ENCODE data around the gene PPL. TPM values are rescaled to one million over a fixed set of nuclear protein-coding genes. Genes with fewer than 3 reads are reported as not detected.
A peak's percentile ranks its signal among the peaks of the same experiment; 100 is the strongest.

The PPL gene
- total RNA-seq, 1 experiment from 2014 or later: 28.5 TPM

- no peak for TF ChIP-seq ZNF263 (CRISPR knock-in tag; IDR thresholded peaks at IDR 0.05; ENCODE audit: low read depth)
- TF ChIP-seq, protein P1, sequence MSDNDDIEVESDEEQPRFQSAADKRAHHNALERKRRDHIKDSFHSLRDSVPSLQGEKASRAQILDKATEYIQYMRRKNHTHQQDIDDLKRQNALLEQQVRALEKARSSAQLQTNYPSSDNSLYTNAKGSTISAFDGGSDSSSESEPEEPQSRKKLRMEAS (CRISPR knock-in tag; IDR thresholded peaks at IDR 0.05): no peak
- no peak for TF ChIP-seq ZNF416 (CRISPR knock-in tag; IDR thresholded peaks at IDR 0.05)
- no peak for TF ChIP-seq STAT6 (CRISPR knock-in tag; conservative IDR thresholded peaks at IDR 0.05; ENCODE audit: low read depth)
- TF ChIP-seq GABPB1 (CRISPR knock-in tag; IDR thresholded peaks at IDR 0.05): no peak
- TF ChIP-seq ATF1 (CRISPR knock-in tag; IDR thresholded peaks at IDR 0.05): no peak
- TF ChIP-seq IRF2 (CRISPR knock-in tag; IDR thresholded peaks at IDR 0.05; ENCODE audit: borderline replicate concordance, low read depth): no peak
- TF ChIP-seq E2F1 (CRISPR knock-in tag; IDR thresholded peaks at IDR 0.05): no peak
- no peak for TF ChIP-seq CREM (CRISPR knock-in tag; IDR thresholded peaks at IDR 0.05)
- TF ChIP-seq OVOL2 (CRISPR knock-in tag; IDR thresholded peaks at IDR 0.05; ENCODE audit: borderline replicate concordance): no peak
Observed at GRCh38 chr16:4914528-4915225, 22.3 kb downstream of the PPL start (continued).

GRCh38 chr16:4913774-4914525 is 23.0 kb downstream of the PPL start:
- POLR2A ChIA-PET: no interaction called here
- no peak for DNase-seq (ENCODE audit: low spot score)
- CTCF ChIA-PET: interaction anchor here (1.3 to 2.1 kb wide), 4 partner anchors 17 to 44 kb away, joined by 3 to 6 read pairs (median 4); partner anchors contain the start of gene SEC14L5
- Mint-ChIP-seq H3K27me3 (ENCODE audit: low read depth) (no peaks in the 10 kb centered on the region), H3K4me1 (peaks cover 11% of the 10 kb centered on the region), H3K36me3 (no peaks in the 10 kb centered on the region), H3K9me3 (no peaks in the 10 kb centered on the region), H3K27ac (peak overlapping the region; percentile 32; the same call in 1 of the 2 replicates), H3K4me3 (no peak overlapping the region)
- no peak for ATAC-seq
- TF ChIP-seq, protein P2, sequence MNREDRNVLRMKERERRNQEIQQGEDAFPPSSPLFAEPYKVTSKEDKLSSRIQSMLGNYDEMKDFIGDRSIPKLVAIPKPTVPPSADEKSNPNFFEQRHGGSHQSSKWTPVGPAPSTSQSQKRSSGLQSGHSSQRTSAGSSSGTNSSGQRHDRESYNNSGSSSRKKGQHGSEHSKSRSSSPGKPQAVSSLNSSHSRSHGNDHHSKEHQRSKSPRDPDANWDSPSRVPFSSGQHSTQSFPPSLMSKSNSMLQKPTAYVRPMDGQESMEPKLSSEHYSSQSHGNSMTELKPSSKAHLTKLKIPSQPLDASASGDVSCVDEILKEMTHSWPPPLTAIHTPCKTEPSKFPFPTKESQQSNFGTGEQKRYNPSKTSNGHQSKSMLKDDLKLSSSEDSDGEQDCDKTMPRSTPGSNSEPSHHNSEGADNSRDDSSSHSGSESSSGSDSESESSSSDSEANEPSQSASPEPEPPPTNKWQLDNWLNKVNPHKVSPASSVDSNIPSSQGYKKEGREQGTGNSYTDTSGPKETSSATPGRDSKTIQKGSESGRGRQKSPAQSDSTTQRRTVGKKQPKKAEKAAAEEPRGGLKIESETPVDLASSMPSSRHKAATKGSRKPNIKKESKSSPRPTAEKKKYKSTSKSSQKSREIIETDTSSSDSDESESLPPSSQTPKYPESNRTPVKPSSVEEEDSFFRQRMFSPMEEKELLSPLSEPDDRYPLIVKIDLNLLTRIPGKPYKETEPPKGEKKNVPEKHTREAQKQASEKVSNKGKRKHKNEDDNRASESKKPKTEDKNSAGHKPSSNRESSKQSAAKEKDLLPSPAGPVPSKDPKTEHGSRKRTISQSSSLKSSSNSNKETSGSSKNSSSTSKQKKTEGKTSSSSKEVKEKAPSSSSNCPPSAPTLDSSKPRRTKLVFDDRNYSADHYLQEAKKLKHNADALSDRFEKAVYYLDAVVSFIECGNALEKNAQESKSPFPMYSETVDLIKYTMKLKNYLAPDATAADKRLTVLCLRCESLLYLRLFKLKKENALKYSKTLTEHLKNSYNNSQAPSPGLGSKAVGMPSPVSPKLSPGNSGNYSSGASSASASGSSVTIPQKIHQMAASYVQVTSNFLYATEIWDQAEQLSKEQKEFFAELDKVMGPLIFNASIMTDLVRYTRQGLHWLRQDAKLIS (CRISPR knock-in tag; IDR thresholded peaks at IDR 0.05; ENCODE audit: borderline replicate concordance): no peak
- TF ChIP-seq GTF2I (CRISPR knock-in tag; conservative IDR thresholded peaks at IDR 0.05) (no peak), ZBTB43 (CRISPR knock-in tag; IDR thresholded peaks at IDR 0.05) (no peak), RELA (CRISPR knock-in tag; IDR thresholded peaks at IDR 0.05; ENCODE audit: borderline replicate concordance) (no peak), ESRRA (CRISPR knock-in tag; IDR thresholded peaks at IDR 0.05; ENCODE audit: borderline replicate concordance) (no peak), SOX15 (CRISPR knock-in tag; IDR thresholded peaks at IDR 0.05) (no peak), TEAD4 (CRISPR knock-in tag; IDR thresholded peaks at IDR 0.05) (no peak), EMX1 (CRISPR knock-in tag; IDR thresholded peaks at IDR 0.05) (no peak)
- TF ChIP-seq, protein P3, sequence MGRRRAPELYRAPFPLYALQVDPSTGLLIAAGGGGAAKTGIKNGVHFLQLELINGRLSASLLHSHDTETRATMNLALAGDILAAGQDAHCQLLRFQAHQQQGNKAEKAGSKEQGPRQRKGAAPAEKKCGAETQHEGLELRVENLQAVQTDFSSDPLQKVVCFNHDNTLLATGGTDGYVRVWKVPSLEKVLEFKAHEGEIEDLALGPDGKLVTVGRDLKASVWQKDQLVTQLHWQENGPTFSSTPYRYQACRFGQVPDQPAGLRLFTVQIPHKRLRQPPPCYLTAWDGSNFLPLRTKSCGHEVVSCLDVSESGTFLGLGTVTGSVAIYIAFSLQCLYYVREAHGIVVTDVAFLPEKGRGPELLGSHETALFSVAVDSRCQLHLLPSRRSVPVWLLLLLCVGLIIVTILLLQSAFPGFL (CRISPR knock-in tag; IDR thresholded peaks at IDR 0.05; ENCODE audit: borderline replicate concordance): no peak
- TF ChIP-seq, protein P4, sequence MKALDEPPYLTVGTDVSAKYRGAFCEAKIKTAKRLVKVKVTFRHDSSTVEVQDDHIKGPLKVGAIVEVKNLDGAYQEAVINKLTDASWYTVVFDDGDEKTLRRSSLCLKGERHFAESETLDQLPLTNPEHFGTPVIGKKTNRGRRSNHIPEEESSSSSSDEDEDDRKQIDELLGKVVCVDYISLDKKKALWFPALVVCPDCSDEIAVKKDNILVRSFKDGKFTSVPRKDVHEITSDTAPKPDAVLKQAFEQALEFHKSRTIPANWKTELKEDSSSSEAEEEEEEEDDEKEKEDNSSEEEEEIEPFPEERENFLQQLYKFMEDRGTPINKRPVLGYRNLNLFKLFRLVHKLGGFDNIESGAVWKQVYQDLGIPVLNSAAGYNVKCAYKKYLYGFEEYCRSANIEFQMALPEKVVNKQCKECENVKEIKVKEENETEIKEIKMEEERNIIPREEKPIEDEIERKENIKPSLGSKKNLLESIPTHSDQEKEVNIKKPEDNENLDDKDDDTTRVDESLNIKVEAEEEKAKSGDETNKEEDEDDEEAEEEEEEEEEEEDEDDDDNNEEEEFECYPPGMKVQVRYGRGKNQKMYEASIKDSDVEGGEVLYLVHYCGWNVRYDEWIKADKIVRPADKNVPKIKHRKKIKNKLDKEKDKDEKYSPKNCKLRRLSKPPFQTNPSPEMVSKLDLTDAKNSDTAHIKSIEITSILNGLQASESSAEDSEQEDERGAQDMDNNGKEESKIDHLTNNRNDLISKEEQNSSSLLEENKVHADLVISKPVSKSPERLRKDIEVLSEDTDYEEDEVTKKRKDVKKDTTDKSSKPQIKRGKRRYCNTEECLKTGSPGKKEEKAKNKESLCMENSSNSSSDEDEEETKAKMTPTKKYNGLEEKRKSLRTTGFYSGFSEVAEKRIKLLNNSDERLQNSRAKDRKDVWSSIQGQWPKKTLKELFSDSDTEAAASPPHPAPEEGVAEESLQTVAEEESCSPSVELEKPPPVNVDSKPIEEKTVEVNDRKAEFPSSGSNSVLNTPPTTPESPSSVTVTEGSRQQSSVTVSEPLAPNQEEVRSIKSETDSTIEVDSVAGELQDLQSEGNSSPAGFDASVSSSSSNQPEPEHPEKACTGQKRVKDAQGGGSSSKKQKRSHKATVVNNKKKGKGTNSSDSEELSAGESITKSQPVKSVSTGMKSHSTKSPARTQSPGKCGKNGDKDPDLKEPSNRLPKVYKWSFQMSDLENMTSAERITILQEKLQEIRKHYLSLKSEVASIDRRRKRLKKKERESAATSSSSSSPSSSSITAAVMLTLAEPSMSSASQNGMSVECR (CRISPR knock-in tag; IDR thresholded peaks at IDR 0.05; ENCODE audit: borderline replicate concordance): no peak
